K562 (cell line): ENCODE measurements around the gene MARVELD1. TPM values are rescaled to one million over a fixed set of nuclear protein-coding genes. Genes with fewer than 3 reads are reported as not detected.

ENCODE experiments used
- CREBBP ChIP-seq: IDR thresholded peaks from one replicate; pipeline ENCODE4 v1.6.1; 2012; ENCODE audit warnings: low read depth, mild to moderate bottlenecking, control low read depth, inconsistent platforms, low read length
- CSDE1 ChIP-seq, 2 experiments: fragments of 450-650 bp; IDR thresholded peaks; 2 replicates each; pipeline ENCODE4 v1.6.1; 2016; ENCODE audit warnings: mild to moderate bottlenecking in 1 of 2
- DDX20 ChIP-seq: fragments of 450-650 bp; IDR thresholded peaks from 2 replicates; pipeline ENCODE4 v1.6.1; 2016; ENCODE audit warnings: missing genetic modification characterization, low read depth, mild to moderate bottlenecking, missing compliant biosample characterization, moderate library complexity
- EWSR1 ChIP-seq: fragments of 450-650 bp; IDR thresholded peaks from 2 replicates; pipeline ENCODE4 v1.6.1; 2018; ENCODE audit warnings: borderline replicate concordance, mild to moderate bottlenecking, low read depth, moderate library complexity; ENCODE audit not compliant: partially characterized antibody
- FOXJ3 ChIP-seq: sonication (generic); formaldehyde crosslinking; IDR thresholded peaks from 2 replicates; pipeline ENCODE4 v1.4.0; 2020; ENCODE audit warnings: mild to moderate bottlenecking, missing genetic modification reagents
- KLF1 ChIP-seq: fragments of 450-650 bp; IDR thresholded peaks from 2 replicates; pipeline ENCODE4 v1.6.1; 2016; ENCODE audit warnings: missing genetic modification characterization, missing compliant biosample characterization
- RBFOX2 ChIP-seq: fragments of 200-400 bp; formaldehyde crosslinking; IDR thresholded peaks from 2 replicates; pipeline ENCODE4 v1.6.1; 2017; ENCODE audit warnings: low read depth, mild to moderate bottlenecking, low read length, moderate library complexity
- RBM15 ChIP-seq: fragments of 200-400 bp; formaldehyde crosslinking; IDR thresholded peaks from 2 replicates; pipeline ENCODE4 v1.6.1; 2018; ENCODE audit warnings: mild to moderate bottlenecking, low read length, moderate library complexity; ENCODE audit not compliant: insufficient read depth
- SIN3B ChIP-seq: fragments of 450-650 bp; IDR thresholded peaks from 2 replicates; pipeline ENCODE4 v1.6.1; 2017; ENCODE audit warnings: low read depth, mild to moderate bottlenecking, moderate library complexity
- STAT5B ChIP-seq: fragments of 250-450 bp; sonication (Bioruptor Pico); IDR thresholded peaks from 2 replicates; pipeline ENCODE4 v1.8.0; 2021; ENCODE audit warnings: mild to moderate bottlenecking, inconsistent platforms
- TCF7 ChIP-seq: sonication (generic); IDR thresholded peaks from 2 replicates; pipeline ENCODE4 v1.6.1; 2016; ENCODE audit warnings: antibody characterized with exemption, borderline replicate concordance
- TEAD2 ChIP-seq: fragments of 450-650 bp; IDR thresholded peaks from 2 replicates; pipeline ENCODE4 v1.6.1; 2016; ENCODE audit warnings: missing genetic modification characterization, control low read depth, missing compliant biosample characterization
- TFAM ChIP-seq: fragments of 250-450 bp; sonication (Bioruptor Pico); conservative IDR thresholded peaks from 2 replicates; pipeline ENCODE4 v1.5.0; 2021; ENCODE audit warnings: mild to moderate bottlenecking, moderate library complexity
- YY1 ChIP-seq, 3 experiments: IDR thresholded peaks; 2 replicates each; pipeline ENCODE4 v1.6.1; 2011; ENCODE audit warnings: low read length in 2 of 3, mild to moderate bottlenecking in 2 of 3, moderate library complexity in 2 of 3, borderline replicate concordance in 1 of 3, control low read depth in 1 of 3, low read depth in 1 of 3; ENCODE audit not compliant: insufficient read depth in 3 of 3, insufficient replicate concordance in 2 of 3, control insufficient read depth in 1 of 3, insufficient read length in 1 of 3; ENCODE audit errors: extremely low read depth in 1 of 3
- ZBTB17 ChIP-seq: fragments of 450-650 bp; formaldehyde crosslinking; IDR thresholded peaks from 2 replicates; pipeline ENCODE4 v1.4.0; 2020; ENCODE audit warnings: mild to moderate bottlenecking
- ZNF12 ChIP-seq: sonication (generic); formaldehyde crosslinking; IDR thresholded peaks from 2 replicates; pipeline ENCODE4 v1.4.0; 2020; ENCODE audit warnings: mild to moderate bottlenecking, missing genetic modification reagents
- ZNF316 ChIP-seq: fragments of 450-650 bp; IDR thresholded peaks from 2 replicates; pipeline ENCODE4 v1.6.1; 2016
- ZNF644 ChIP-seq: fragments of 200-800 bp; sonication (Bioruptor generic); IDR thresholded peaks from 2 replicates; pipeline ENCODE4 v1.6.1; 2016; ENCODE audit warnings: low read depth, missing genetic modification characterization, missing compliant biosample characterization
- polyA plus RNA-seq, 8 experiments: library from polyadenylated mRNA; depleted of rRNA in 4 of 8; stranded (reverse) in 5 of 8; unstranded in 3 of 8; fragments of >200 nt; fragmentation: Nextera tagmentation in 2 of 8; fragmentation: Illumina TruSeq in 1 of 8; extraction: Ambion mirVana in 2 of 8; extraction: Trizol in 1 of 8; gene quantifications; 2 replicates each; pipeline versions ENCODE4 v1.2.1 to v1.2.3, GENCODE V29; 2011 to 2014; ENCODE audit warnings: inconsistent platforms in 1 of 8, missing spikeins in 1 of 8
- total RNA-seq, 7 experiments: library from RNA; depleted of rRNA in 6 of 7; stranded (reverse); fragments of >200 nt in 6 of 7; fragmentation: Illumina TruSeq in 2 of 7; extraction: Trizol in 2 of 7; gene quantifications; 2 replicates each; pipeline versions ENCODE4 v1.2.1 to v1.2.3, GENCODE V29; 2011 to 2021; ENCODE audit warnings: low replicate concordance in 1 of 7
- TF ChIP-seq, protein P1 (sequence below): fragments of 450-650 bp; formaldehyde crosslinking; IDR thresholded peaks from 2 replicates; pipeline ENCODE4 v1.4.0; 2020; ENCODE audit warnings: mild to moderate bottlenecking, mixed read lengths
- TF ChIP-seq, protein P2 (sequence below): fragments of 450-650 bp; conservative IDR thresholded peaks from 2 replicates; pipeline ENCODE4 v1.6.1; 2016; ENCODE audit warnings: missing genetic modification characterization, low read depth, mild to moderate bottlenecking, control low read depth, missing compliant biosample characterization
- TF ChIP-seq, protein P3 (sequence below): sonication (generic); IDR thresholded peaks from 2 replicates; pipeline ENCODE4 v1.6.1; 2016
- TF ChIP-seq, protein P4 (sequence below), 2 experiments: fragments of 450-650 bp in 1 of 2; sonication (generic) in 1 of 2; formaldehyde crosslinking in 1 of 2; IDR thresholded peaks in 1 of 2; conservative IDR thresholded peaks in 1 of 2; 2 replicates each; pipeline versions ENCODE4 v1.6.1 to v1.8.1; 2016 to 2023; ENCODE audit warnings: mild to moderate bottlenecking in 2 of 2, moderate library complexity in 2 of 2, inconsistent platforms in 1 of 2, missing genetic modification reagents in 1 of 2

Gene MARVELD1
- total and polyA plus RNA-seq, 9 of the 15 experiments (the other 6 are each of a cell fraction or from before 2014, with no cell fraction given) = 2.7 to 12.5 (median 5.3) TPM

DNA sequence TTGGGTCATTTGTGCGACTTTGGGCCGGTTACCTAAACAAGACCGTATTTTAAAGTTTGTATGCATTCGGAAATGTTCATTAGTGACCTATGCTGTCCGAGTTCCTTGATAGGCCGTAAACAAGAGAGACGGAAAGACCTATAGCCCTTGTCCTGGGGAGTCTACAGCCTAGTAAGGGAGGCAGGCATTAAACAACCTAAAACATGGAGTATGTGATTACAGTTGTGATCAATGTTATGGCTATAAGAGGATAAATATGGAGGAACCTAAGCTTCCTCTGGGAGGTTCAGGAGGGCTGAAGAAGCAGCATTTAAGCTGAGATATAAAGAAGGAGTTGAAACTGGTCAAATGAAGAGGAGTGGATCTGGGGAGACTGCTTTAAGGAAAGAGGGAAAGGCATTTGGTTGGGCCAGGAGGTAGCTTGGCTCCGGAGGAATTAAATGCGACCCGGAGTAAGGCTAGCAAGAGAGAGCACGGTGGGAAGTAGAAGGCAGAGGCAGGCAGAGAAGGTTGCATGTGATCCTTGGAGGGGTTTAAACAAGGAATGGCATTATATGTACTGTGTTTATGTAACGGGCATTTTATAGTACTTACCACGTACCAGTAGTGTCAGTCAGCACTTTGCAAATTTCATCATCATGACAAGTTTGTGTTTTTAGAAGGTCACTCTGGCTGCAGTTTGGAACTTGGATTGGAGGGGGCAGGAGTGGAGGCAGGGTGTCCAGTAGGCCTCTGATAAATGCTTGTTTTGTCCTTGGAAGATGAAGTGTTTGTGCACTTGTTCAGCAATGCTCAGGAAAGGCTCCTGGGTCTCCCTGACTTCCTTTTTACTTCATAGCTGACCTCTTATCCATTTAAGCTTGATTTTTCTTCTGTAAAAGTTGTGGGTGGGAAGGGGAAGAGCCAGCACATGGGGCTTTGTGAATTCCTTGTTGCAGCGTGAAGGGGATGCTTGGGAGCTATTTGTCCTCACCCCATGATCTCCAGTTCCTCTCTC lies 25.4 kb upstream of the MARVELD1 start (continued):
- TF ChIP-seq, protein P1, sequence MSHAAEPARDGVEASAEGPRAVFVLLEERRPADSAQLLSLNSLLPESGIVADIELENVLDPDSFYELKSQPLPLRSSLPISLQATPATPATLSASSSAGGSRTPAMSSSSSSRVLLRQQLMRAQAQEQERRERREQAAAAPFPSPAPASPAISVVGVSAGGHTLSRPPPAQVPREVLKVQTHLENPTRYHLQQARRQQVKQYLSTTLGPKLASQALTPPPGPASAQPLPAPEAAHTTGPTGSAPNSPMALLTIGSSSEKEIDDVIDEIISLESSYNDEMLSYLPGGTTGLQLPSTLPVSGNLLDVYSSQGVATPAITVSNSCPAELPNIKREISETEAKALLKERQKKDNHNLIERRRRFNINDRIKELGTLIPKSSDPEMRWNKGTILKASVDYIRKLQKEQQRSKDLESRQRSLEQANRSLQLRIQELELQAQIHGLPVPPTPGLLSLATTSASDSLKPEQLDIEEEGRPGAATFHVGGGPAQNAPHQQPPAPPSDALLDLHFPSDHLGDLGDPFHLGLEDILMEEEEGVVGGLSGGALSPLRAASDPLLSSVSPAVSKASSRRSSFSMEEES (CRISPR knock-in tag) = no peak
- TF ChIP-seq, protein P2, sequence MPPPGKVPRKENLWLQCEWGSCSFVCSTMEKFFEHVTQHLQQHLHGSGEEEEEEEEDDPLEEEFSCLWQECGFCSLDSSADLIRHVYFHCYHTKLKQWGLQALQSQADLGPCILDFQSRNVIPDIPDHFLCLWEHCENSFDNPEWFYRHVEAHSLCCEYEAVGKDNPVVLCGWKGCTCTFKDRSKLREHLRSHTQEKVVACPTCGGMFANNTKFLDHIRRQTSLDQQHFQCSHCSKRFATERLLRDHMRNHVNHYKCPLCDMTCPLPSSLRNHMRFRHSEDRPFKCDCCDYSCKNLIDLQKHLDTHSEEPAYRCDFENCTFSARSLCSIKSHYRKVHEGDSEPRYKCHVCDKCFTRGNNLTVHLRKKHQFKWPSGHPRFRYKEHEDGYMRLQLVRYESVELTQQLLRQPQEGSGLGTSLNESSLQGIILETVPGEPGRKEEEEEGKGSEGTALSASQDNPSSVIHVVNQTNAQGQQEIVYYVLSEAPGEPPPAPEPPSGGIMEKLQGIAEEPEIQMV (tag) = no peak
- TF ChIP-seq, protein P3, sequence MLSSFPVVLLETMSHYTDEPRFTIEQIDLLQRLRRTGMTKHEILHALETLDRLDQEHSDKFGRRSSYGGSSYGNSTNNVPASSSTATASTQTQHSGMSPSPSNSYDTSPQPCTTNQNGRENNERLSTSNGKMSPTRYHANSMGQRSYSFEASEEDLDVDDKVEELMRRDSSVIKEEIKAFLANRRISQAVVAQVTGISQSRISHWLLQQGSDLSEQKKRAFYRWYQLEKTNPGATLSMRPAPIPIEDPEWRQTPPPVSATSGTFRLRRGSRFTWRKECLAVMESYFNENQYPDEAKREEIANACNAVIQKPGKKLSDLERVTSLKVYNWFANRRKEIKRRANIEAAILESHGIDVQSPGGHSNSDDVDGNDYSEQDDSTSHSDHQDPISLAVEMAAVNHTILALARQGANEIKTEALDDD = no peak
- TF ChIP-seq DDX20 (tag) (no peak), TCF7 (no peak), SIN3B (no peak), TEAD2 (no peak), KLF1 (tag) (no peak), TFAM (CRISPR knock-in tag) (no peak), STAT5B (CRISPR knock-in tag) (no peak), ZBTB17 (CRISPR knock-in tag) (no peak; the same call in 1 of the 2 replicates), CREBBP (no peak), RBFOX2 (no peak), FOXJ3 (CRISPR knock-in tag) (no peak), YY1 (IDR thresholded peaks at IDR 0.05; ENCODE audit: borderline replicate concordance in 1 of 3, control insufficient read depth in 1 of 3, extremely low read depth in 1 of 3, insufficient read depth in 3 of 3, insufficient read length in 1 of 3, insufficient replicate concordance in 2 of 3, low read depth in 1 of 3, low read length in 2 of 3) (no peak), CSDE1 (IDR thresholded peaks at IDR 0.05) (no peak), ZNF644 (tag) (peak; percentile 44; the same call in 1 of the 2 replicates), ZNF12 (CRISPR knock-in tag) (no peak), RBM15 (no peak), ZNF316 (peak; percentile 62; the same call in 1 of the 2 replicates), EWSR1 (no peak)
- TF ChIP-seq, protein P4, sequence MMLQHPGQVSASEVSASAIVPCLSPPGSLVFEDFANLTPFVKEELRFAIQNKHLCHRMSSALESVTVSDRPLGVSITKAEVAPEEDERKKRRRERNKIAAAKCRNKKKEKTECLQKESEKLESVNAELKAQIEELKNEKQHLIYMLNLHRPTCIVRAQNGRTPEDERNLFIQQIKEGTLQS (IDR thresholded peaks at IDR 0.05) = peak; percentile 87
- TF ChIP-seq, protein P4 (CRISPR knock-in tag; conservative IDR thresholded peaks at IDR 0.05) = no peak
